Mesothelial cell of epicardium (in vitro differentiated cells): ENCODE data around the gene PLXNC1. TPM values are rescaled to one million over a fixed set of nuclear protein-coding genes. Genes with fewer than 3 reads are reported as not detected.

ENCODE experiments used
- DNase-seq, 2 experiments: peaks; one replicate each; pipeline ENCODE4 v3.0.0; 2021; ENCODE audit warnings: low spot score in 2 of 2; ENCODE audit not compliant: unreplicated experiment in 2 of 2
- H3K27ac Mint-ChIP-seq: 2 replicates; pipeline ENCODE4 v1.8.0; 2021; ENCODE audit warnings: mixed read lengths
- H3K27me3 Mint-ChIP-seq: 2 replicates; pipeline ENCODE4 v1.8.0; 2021; ENCODE audit warnings: low read depth, mixed read lengths
- H3K36me3 Mint-ChIP-seq: 2 replicates; pipeline ENCODE4 v1.8.0; 2021; ENCODE audit warnings: mixed read lengths
- H3K4me1 Mint-ChIP-seq: 2 replicates; pipeline ENCODE4 v1.8.0; 2021; ENCODE audit warnings: mixed read lengths
- H3K4me3 Mint-ChIP-seq: 2 replicates; pipeline ENCODE4 v1.8.0; 2021; ENCODE audit warnings: mild to moderate bottlenecking, moderate library complexity, mixed read lengths
- H3K9me3 Mint-ChIP-seq: 2 replicates; pipeline ENCODE4 v1.8.0; 2021; ENCODE audit warnings: mixed read lengths
- CTCF ChIP-seq: fragments of 200-600 bp; sonication (generic); IDR thresholded peaks from one replicate; pipeline ENCODE4 v1.5.0; 2021; ENCODE audit warnings: antibody characterized with exemption; ENCODE audit not compliant: unreplicated experiment
- total RNA-seq: library from RNA; stranded (reverse); gene quantifications from 3 replicates; pipeline ENCODE4 v1.2.1, GENCODE V29; 2021

The PLXNC1 gene
- total RNA-seq, 1 donor from 2014 or later, result 3.4 TPM

- TF ChIP-seq CTCF, result no peak
- Mint-ChIP-seq H3K27ac (no peak overlapping the region), H3K27me3 (peaks cover 14% of the 10 kb centered on the region), H3K36me3 (no peaks in the 10 kb centered on the region), H3K4me3 (no peak overlapping the region), H3K4me1 (no peaks in the 10 kb centered on the region), H3K9me3 (no peaks in the 10 kb centered on the region)
- no peak for DNase-seq
Measured at GRCh38 chr12:94218233-94218632, 69.9 kb downstream of the PLXNC1 start.

GRCh38 chr12:94219622-94220302 lies 71.4 kb downstream of the PLXNC1 start:
- no peak overlapping the region for H3K4me3 Mint-ChIP-seq
- no peak for TF ChIP-seq CTCF
- no peak overlapping the region for H3K27ac Mint-ChIP-seq
- H3K9me3 Mint-ChIP-seq, result no peaks in the 10 kb centered on the region
- H3K27me3 Mint-ChIP-seq, result peaks cover 21% of the 10 kb centered on the region
- no peaks in the 10 kb centered on the region for H3K36me3 Mint-ChIP-seq
- no peaks in the 10 kb centered on the region for H3K4me1 Mint-ChIP-seq
- DNase-seq, result no peak

- no peak overlapping the region for H3K27ac Mint-ChIP-seq
- no peak for TF ChIP-seq CTCF
- H3K9me3 Mint-ChIP-seq, result no peaks in the 10 kb centered on the region
Measured at GRCh38 chr12:94220804-94221203, 72.4 kb downstream of the PLXNC1 start.

GRCh38 chr12:94222351-94223084 lies 74.1 kb downstream of the PLXNC1 start:
- no peak overlapping the region for H3K4me3 Mint-ChIP-seq
- H3K27ac Mint-ChIP-seq, result no peak overlapping the region
- H3K4me1 Mint-ChIP-seq, result no peaks in the 10 kb centered on the region
- no peak for TF ChIP-seq CTCF
- no peaks in the 10 kb centered on the region for H3K9me3 Mint-ChIP-seq
- DNase-seq, result no peak
- H3K36me3 Mint-ChIP-seq, result no peaks in the 10 kb centered on the region
- peaks cover 24% of the 10 kb centered on the region for H3K27me3 Mint-ChIP-seq

More at GRCh38 chr12:94220804-94221203, 72.4 kb downstream of the PLXNC1 start:
- DNase-seq, result no peak
- Mint-ChIP-seq H3K27me3 (peaks cover 21% of the 10 kb centered on the region), H3K36me3 (no peaks in the 10 kb centered on the region), H3K4me3 (no peak overlapping the region), H3K4me1 (no peaks in the 10 kb centered on the region)

GRCh38 chr12:94223842-94224241 lies 75.5 kb downstream of the PLXNC1 start:
- Mint-ChIP-seq H3K4me1 (no peaks in the 10 kb centered on the region), H3K9me3 (no peaks in the 10 kb centered on the region), H3K27me3 (peaks cover 32% of the 10 kb centered on the region), H3K4me3 (no peak overlapping the region), H3K27ac (no peak overlapping the region), H3K36me3 (no peaks in the 10 kb centered on the region)
- no peak for TF ChIP-seq CTCF
- no peak for DNase-seq
